Bone marrow (tissue), 2 donors: Measurements from ENCODE around the gene BAZ2B.
A peak's percentile ranks its signal among the peaks of the same experiment; 100 is the strongest.
"Not testable (repeated sequence)": the region's sequence is repeated elsewhere in the genome, so short reads cannot be mapped to it uniquely, and the experiment has no call there.

ENCODE experiments used
- DNase-seq, 2 donors: peaks; one replicate each; lab custom pipeline; 2025; lab: John Stamatoyannopoulos, UW

BAZ2B gene, protein sequence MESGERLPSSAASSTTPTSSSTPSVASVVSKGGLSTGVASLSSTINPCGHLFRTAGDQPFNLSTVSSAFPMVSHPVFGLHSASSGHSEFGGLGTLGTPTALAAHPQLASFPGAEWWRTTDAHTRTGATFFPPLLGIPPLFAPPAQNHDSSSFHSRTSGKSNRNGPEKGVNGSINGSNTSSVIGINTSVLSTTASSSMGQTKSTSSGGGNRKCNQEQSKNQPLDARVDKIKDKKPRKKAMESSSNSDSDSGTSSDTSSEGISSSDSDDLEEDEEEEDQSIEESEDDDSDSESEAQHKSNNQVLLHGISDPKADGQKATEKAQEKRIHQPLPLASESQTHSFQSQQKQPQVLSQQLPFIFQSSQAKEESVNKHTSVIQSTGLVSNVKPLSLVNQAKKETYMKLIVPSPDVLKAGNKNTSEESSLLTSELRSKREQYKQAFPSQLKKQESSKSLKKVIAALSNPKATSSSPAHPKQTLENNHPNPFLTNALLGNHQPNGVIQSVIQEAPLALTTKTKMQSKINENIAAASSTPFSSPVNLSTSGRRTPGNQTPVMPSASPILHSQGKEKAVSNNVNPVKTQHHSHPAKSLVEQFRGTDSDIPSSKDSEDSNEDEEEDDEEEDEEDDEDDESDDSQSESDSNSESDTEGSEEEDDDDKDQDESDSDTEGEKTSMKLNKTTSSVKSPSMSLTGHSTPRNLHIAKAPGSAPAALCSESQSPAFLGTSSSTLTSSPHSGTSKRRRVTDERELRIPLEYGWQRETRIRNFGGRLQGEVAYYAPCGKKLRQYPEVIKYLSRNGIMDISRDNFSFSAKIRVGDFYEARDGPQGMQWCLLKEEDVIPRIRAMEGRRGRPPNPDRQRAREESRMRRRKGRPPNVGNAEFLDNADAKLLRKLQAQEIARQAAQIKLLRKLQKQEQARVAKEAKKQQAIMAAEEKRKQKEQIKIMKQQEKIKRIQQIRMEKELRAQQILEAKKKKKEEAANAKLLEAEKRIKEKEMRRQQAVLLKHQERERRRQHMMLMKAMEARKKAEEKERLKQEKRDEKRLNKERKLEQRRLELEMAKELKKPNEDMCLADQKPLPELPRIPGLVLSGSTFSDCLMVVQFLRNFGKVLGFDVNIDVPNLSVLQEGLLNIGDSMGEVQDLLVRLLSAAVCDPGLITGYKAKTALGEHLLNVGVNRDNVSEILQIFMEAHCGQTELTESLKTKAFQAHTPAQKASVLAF (N-terminal part only)

DNA sequence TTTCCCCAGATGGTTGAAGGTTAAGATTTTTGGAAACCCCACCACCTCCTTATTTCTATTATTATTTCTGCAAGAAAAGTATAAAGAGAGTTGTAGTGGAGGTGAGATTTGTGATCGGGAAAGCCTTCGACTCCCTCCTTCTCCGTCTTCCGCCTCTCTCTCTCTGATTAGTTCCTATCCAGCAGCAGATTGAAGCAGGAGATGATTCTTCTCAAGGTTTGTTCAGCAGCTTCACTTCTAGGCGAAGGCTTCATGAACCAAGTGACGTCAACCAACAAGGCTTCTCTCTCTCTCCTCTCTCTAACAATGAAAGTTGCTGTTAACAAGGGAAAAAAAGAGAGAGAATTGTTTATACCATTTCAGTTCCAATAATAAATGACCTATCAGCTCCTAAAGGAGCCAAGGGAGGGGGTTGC is at the start of gene BAZ2B:
Gene BAZ2B, minus strand, starts transcription at position 263 of the 416 bp plus-strand sequence. CDS start 137,829 bp downstream, outside the sequence.
- peak in 1 of 2 donors; percentile 78 for DNase-seq

DNA sequence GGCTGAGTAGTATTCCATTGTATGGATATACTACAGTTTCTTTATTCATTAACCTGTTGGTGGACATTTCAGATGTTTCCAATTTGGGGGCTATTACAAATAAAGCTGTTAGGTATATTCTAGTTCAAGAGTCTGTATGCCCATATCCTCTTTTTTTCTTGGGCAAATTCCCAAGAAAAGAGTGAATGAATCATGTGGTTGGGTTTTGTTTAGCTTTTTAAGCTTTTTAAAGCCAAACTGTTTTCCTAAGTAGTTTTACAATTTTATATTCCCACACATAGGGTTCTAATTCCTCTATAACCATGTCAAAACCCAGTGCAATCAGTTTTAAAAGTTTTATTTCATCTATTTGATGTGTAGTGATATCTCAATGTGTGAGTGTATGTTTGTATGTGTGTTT is 44.9 kb upstream of the BAZ2B start:
- DNase-seq, result no peak

DNA sequence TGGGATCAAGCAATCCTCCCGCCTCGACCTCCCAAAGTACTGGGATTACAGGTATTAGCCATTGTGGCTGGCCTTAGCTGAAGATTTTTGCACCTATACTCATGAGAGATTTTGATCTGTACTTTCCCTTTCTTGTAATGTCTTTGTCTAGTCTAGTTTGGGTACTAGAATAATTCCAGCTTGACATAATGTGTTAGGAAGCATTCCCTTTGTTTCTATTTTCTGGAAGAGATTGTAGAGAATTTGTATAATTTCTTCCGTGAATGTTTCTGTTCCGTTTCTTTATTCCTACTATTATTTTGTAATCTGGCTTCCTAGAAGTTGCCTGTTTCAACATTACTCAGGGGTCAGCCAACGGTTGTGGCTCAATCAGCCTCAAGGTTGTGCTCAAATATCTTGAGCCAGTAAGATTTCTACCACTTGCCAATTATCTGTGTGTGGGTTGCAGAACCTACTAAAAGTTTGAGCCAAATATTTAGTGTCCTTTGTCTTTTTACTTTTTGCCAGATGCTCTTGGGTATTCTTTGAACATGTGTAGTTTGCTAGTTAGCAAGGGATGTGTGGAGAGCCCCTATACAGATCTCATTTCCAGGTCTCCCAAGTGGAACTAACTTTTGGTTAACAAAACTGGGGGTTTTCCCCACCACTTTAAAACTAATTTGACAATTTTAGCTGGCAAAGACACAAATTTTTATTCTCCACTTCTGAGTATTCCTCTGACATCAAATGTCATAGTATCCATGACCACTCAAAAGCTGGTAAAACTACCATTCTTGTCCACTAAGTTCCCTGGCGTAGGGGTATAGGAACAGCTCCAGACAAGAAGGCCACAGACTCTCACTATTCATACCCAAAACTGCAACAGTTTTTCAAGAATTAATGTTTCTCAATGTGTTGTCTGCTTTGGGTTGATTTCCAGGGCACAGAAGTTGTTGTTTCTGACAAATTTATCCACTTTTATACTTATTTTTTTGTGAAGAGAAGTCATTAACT is 42.8 kb upstream of the BAZ2B start:
- no peak for DNase-seq

DNA sequence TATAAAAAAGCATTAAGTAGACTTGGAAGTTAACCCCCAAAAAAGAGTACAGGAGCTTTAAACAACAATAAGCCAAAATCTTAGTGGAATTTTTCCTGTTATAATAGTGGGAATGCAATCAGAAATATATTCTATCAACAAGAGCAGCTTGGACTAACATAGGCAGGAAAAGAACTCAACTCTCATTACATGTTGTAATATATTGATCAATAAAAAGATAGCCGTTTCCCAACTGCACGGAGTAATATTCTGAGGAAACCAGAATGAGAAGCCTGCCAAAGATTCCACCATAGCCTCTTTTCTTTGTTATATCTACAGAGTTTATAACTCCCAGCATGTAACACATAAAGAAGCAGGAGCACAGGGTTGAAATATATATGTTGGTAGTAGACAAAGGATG is 37.6 kb upstream of the BAZ2B start:
- no peak for DNase-seq

DNA sequence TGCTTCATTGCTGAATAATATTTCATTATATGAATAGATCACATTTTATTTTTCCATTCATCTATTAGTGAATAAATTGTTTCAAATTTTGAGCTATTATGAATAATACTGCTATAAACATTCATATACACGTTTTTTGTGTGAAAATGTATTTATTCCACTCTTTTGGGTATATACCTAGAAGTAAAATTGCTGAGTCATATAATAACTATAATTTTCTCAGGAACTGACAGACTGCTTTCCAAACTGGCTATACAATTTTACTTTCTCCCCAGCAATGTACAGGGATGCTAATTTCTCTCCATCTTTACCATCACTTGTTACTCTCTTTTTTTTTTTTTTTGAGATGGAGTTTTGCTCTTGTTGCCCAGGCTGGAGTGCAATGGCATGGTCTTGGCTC is 35.5 kb upstream of the BAZ2B start:
- DNase-seq, result no peak

DNA sequence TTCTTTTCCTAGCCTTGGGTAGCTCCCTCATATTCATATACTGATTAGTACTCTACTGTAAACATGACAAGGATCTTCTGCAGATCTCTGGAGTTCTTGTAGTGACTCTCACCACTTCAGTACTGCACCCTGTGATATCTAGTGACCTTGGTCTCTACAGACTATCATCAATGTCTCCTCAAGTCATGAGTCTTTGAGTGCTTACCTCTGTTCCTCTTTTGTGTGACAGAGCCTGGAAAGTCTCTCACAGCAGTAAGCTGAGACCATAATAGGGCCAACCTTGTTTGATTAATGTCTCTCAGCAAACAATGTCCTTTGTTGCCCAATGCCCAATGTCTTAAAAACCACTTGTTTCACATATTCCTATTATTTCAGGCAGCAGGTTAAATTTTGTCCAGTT is 34.2 kb upstream of the BAZ2B start:
- no peak for DNase-seq

DNA sequence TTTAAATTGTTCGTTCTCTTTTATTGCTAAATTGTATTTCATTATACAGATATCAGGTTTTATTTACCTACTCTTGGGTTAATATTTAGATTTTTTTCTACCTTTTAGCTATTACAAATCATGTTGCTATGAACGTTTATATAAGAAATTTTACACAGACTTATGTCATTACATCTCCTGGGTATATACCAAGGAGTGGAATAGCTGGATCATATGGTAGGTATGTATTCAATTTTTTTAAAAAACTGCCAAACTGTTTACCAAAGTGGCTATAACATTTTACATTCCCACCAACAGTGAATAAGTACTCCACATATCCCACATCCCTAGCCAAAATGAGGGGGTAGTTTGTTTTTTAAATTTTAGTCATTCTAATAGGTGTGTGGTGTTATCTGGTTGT is 32.3 kb upstream of the BAZ2B start:
- no peak for DNase-seq

DNA sequence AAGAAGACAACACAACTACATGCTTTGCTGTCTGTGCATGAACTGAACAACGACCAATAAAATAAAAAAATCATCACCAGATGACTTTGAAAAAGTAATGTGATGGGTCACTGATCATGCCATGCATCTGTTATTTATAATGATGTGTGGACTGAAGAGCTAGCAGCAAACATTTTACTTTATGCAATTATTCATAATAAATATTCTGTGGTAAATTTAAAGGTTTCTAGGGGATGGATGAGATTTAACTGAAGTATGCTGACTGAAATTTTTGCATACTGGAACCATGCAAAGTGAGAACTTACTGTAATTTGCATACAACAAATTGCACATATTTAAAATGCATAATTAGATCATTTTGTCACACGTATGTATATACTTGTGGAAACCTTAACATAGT is 31.3 kb upstream of the BAZ2B start:
- DNase-seq, result no peak

DNA sequence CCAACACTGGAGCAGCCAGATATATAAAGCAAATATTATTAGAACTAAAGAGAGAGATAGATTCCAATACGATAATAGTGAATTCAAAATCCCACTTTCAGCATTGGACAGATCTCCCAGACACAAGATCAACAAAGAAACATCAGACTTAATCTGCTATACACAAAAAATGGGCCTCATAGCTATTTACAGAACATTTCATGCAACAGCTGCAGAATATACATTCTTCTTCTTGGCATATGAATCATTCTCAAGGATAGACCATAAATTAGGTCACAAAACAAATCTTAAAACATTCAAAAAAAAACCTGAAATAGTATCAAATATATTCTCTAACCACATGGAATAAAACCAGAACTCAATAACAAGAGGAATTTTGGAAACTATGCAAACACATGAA is 23.8 kb upstream of the BAZ2B start:
- DNase-seq, result no peak

DNA sequence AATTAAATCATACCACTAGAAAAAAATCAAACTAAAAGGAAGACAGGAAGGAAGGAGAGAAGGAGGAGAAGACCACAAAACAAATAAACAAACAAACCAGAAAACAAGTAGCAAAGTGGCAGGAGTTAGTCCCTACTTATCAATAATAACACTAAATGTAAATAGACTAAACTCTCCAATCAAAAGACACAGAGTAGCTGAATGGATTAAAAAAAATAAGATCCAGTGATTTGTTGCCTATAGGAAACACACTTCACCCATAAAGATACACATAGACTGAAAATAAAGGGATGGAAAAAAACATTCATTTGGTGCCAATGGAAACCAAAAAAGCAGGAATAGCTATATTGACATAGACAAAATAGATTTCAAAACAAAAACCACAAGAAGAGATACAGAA is 23.4 kb upstream of the BAZ2B start:
- no peak for DNase-seq

DNA sequence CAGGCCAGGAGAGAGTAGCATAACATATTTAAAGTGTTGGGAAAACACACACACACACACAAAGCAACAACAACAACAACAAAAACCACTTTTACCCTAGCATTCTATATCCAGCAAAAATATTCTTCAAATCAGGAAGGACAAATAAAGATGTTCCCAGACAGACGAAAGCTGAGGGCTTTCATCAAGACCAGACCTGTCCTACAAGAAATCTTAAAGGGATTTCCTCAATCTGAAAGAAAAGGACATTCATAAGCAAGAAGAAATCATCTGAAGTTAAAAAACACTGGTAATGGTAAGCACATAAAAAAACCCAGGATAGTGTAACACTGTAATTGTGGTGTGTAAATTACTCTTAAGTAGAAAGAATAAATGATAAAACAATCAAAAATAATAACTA is 22.7 kb upstream of the BAZ2B start:
- no peak for DNase-seq

DNA sequence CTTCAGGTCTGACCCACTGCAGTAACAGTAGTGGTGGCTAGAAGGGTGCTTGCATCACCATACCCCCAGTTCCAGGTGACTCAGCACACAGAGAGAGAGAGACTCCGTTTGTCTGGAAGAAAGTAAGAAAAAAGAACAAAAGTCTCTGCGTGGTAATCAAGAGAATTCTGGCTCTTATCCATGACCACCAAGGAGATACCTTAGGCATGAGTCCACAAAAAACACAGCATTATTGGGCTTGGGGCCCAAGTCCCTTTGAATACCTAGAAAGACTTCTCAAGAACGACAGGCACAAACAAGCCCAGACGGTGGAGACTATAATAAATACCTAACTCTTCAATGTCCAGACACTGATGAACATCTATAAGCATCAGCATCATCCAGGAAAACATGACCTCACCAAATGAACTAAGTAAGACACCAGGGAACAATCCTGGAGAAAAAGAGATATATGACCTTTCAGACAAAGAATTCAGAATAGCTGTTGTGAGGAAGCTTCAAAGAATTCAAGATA is 21.7 kb upstream of the BAZ2B start:
- no peak for DNase-seq

DNA sequence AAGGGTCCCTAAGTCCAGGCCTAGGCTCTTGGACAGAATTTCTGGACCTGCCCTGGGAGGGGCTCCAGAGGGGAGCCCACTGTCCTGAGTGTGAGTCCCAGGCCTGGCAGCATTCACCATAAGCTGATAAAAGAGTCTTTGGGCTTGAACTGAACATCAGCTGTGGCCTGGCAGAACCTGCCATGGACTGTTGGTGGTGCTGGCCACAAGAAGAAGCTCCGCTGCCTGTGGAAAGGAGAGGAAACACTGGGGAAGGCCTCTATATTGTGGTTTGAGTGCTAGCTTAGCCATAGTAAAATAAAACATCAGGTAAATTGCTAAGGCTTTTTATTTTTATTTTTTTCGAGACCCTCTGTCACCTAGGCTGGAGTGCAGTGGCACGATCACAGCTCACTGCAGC is 20.9 kb upstream of the BAZ2B start:
- no peak for DNase-seq

DNA sequence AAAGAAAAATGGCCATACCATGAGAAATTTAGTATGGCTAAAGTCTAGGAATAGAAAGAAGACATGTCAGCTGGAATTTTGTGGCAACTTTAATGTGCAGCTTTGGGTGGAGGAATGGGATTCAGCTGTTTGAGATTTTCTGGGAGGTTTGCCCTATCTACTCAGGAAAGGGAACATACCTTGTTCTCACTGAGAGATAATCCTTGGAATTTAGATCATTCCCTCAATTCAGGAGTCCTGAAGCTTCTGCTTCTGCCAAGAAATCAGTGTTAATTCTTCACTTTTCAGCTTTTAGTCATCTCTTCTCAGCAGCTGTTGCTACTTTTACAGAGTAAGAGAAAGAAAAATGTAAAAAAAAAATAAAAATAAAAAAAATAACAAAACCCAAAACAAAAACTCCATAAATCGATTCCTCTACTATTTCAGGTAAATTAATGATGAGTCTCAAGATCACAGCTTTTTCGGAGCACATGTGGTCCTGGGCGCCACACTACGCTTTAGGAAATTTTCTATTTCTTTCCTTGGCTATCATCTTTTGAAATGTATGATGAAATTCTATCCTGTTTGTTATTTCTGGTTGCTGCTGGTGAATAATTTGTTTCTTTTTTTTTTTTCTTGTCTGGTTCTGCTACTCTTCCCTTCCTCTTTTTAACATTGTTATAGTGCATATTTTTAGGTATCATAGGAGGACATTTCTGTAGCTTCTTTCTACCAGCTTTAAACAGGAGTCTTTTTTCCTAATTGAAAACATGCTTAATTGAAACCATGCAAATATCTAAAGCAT is 18.9 kb upstream of the BAZ2B start:
- peak in 1 of 2 donors; percentile 68 for DNase-seq

DNA sequence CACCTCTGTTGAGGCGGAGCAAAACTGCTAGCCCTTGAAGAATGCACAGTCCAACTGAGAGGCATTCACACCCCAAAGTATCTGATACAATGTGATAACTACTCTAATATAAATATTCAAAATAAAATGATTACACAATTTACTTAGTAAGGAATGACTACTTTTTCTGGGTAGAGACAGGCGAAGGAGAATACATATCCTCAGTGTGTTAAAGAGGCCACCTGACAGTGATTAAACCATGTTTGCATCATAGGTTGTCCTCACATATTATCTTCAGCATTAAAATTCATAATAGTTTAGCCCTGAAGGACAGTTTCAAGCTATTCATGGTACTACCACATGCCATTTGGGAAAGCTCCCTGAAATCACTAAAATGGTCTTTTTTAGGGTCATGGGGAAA is 16.9 kb upstream of the BAZ2B start:
- DNase-seq, result no peak

DNA sequence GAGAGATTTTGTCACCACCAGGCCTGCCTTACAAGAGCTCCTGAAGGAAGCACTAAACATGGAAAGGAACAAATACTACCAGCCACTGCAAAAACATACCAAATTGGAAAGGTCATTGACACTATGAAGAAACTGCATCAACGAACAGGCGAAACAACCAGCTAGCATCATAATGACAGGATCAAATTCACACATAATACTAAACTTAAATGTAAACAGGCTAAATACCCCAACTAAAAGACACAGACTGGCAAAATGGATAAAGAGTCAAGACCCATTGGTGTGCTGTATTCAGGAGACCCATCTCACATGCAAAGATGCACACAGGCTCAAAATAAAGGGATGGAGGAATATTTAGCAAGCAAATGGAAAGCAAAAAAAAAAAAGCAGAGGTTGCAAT is 9.3 kb upstream of the BAZ2B start:
- DNase-seq, result not testable (repeated sequence)

DNA sequence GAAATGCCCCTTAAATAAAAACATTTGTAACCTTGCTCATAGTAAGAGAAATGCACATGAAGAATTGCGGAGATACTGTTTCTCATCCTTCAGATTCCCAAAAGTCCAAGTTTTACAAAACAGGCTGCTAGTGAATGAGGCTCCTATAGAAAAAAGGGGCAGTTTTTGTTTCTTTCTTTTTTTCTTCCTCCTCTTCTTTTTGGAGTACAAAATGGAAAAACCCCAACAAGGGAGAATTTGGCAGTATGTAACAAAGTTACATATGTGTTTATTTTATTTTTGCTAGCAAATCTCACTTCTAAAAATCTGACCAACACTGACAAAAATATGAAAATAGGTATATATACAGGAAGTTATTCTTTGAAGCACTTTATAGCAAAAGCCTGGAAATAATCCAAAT is 7.1 kb upstream of the BAZ2B start:
- no peak for DNase-seq

DNA sequence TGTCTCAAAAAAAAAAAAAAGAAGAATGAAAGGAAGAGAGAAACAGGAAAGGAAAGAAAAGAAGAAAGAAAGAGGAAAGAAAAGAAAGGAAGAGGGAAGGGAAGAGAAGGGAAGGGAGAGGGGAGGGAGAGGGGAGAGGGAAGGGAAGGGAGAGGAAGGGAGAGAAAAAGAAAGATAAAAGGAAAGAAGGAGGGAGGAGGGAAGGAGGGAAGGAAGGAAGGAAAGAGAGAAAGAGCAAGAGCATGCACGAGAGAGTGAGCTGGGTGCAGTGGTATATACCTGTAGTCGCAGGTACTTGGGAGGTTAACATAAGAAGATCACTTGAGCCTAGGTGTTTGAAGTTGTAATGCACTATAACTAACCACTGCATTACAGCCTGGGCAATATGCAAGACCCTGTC is 6.6 kb upstream of the BAZ2B start:
- DNase-seq, result no peak

DNA sequence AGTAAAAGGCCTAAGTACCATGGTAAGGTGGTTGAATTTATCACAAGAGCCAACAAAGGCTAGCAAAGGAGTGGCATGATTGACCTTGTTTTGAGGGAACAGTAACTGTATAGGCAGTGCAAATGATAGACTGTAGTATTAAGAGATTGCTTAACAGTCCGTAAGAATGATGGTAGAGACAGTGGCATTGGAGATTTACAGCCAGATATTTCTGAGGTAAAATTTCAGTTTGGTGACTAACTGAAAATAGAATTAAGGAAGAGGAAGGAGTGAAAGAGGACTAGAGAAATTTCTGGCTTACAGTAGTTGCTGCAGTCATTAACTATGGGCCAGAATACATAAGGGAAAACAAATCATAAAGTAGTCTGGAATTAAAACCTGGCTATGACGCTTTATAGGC is 4.4 kb upstream of the BAZ2B start:
- peak in 1 of 2 donors; percentile 65 for DNase-seq

DNA sequence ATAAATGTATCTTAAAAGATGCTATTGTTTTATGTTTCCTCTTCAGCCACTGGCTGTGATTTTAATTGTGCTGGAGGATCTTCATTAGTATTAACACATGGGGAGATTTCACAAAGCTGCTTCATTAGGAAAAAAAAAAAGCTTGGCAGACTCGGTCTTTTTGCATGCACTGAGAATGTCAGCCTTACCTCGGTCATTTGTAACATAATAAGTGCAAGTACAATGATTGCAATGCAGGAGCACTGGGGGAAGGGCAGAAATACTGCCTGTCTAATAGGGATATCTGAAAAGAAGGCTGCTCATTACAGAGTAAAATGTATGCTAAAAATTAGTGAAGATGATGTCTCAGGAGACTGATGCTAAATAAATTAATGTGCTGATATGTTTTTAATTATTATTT is 1.3 kb upstream of the BAZ2B start:
- DNase-seq, result no peak
